Measurements from ENCODE around the gene C10orf67.
A peak's percentile ranks its signal among the peaks of the same experiment; 100 is the strongest.
"Not testable (repeated sequence)": the region's sequence is repeated elsewhere in the genome, so short reads cannot be mapped to it uniquely, and the experiment has no call there.

C10orf67 gene

GRCh38 chr10:23310404-23310803 lies 34.2 kb downstream of the C10orf67 start:
- no peak for ATAC-seq (ENCODE audit: insufficient read depth, low read depth)
- H4K20me1 ChIP-seq (ENCODE audit: insufficient read depth, low read length): no peaks in the 10 kb centered on the region
- no peaks in the 10 kb centered on the region for H3K36me3 ChIP-seq (ENCODE audit: insufficient read depth, low read length)
- H3K9ac ChIP-seq (ENCODE audit: low read depth, low read length): no peak overlapping the region
- no peak for DNase-seq
- H3K4me3 ChIP-seq (ENCODE audit: low read depth in 1 of 2, low read length in 2 of 2): no peak overlapping the region
- no peak overlapping the region for H3K27ac ChIP-seq (ENCODE audit: low read length)
- no peaks in the 10 kb centered on the region for H3K9me3 ChIP-seq (ENCODE audit: insufficient read depth, low read length, severe bottlenecking)
- no peaks in the 10 kb centered on the region for H3K4me1 ChIP-seq (ENCODE audit: insufficient read depth, low read length)
- H3K27me3 ChIP-seq (ENCODE audit: insufficient read depth, low read length, poor library complexity): no peaks in the 10 kb centered on the region
- TF ChIP-seq EZH2 (IDR thresholded peaks at IDR 0.05; ENCODE audit: borderline replicate concordance, low read depth, low read length, severe bottlenecking) (no peak), CTCF (IDR thresholded peaks at IDR 0.05; ENCODE audit: borderline replicate concordance, extremely low read depth, low read length, poor library complexity, severe bottlenecking) (no peak)
- H3K79me2 ChIP-seq (ENCODE audit: insufficient read depth, low read length): no peaks in the 10 kb centered on the region
- no peak overlapping the region for H3K4me2 ChIP-seq (ENCODE audit: insufficient read depth, low read length)
- H2AFZ ChIP-seq (ENCODE audit: low read depth, low read length): no peak overlapping the region

GRCh38 chr10:23299961-23300360 lies 44.6 kb downstream of the C10orf67 start:
- not testable (repeated sequence) for DNase-seq; H3K36me3 ChIP-seq (ENCODE audit: insufficient read depth, low read length); H3K9me3 ChIP-seq (ENCODE audit: insufficient read depth, low read length, severe bottlenecking); H3K9ac ChIP-seq (ENCODE audit: low read depth, low read length); H3K4me3 ChIP-seq (ENCODE audit: low read depth in 1 of 2, low read length in 2 of 2); H4K20me1 ChIP-seq (ENCODE audit: insufficient read depth, low read length); H3K27me3 ChIP-seq (ENCODE audit: insufficient read depth, low read length, poor library complexity); H2AFZ ChIP-seq (ENCODE audit: low read depth, low read length); H3K4me2 ChIP-seq (ENCODE audit: insufficient read depth, low read length); H3K4me1 ChIP-seq (ENCODE audit: insufficient read depth, low read length); H3K27ac ChIP-seq (ENCODE audit: low read length); H3K79me2 ChIP-seq (ENCODE audit: insufficient read depth, low read length); ATAC-seq (ENCODE audit: insufficient read depth, low read depth)

- ATAC-seq (ENCODE audit: insufficient read depth, low read depth): no peak
- H3K4me2 ChIP-seq (ENCODE audit: insufficient read depth, low read length): no peak overlapping the region
- no peaks in the 10 kb centered on the region for H3K9me3 ChIP-seq (ENCODE audit: insufficient read depth, low read length, severe bottlenecking)
These were observed 49.9 kb downstream of the C10orf67 start for GRCh38 chr10:23294638-23295247.

More at GRCh38 chr10:23294638-23295247, 49.9 kb downstream of the C10orf67 start:
- no peak overlapping the region for H3K4me3 ChIP-seq (ENCODE audit: low read depth in 1 of 2, low read length in 2 of 2)
- no peaks in the 10 kb centered on the region for H4K20me1 ChIP-seq (ENCODE audit: insufficient read depth, low read length)
- H3K79me2 ChIP-seq (ENCODE audit: insufficient read depth, low read length): no peaks in the 10 kb centered on the region
- DNase-seq: no peak
- H3K4me1 ChIP-seq (ENCODE audit: insufficient read depth, low read length): no peaks in the 10 kb centered on the region
- no peak overlapping the region for H2AFZ ChIP-seq (ENCODE audit: low read depth, low read length)
- TF ChIP-seq CTCF (IDR thresholded peaks at IDR 0.05; ENCODE audit: borderline replicate concordance, extremely low read depth, low read length, poor library complexity, severe bottlenecking) (peak; percentile 61), EZH2 (IDR thresholded peaks at IDR 0.05; ENCODE audit: borderline replicate concordance, low read depth, low read length, severe bottlenecking) (no peak)
- H3K36me3 ChIP-seq (ENCODE audit: insufficient read depth, low read length): no peaks in the 10 kb centered on the region
- H3K27me3 ChIP-seq (ENCODE audit: insufficient read depth, low read length, poor library complexity): peaks cover 9% of the 10 kb centered on the region
- H3K27ac ChIP-seq (ENCODE audit: low read length): no peak overlapping the region
- H3K9ac ChIP-seq (ENCODE audit: low read depth, low read length): no peak overlapping the region
